ENCODE data around the gene HSF5.
"Not testable (repeated sequence)": the region's sequence is repeated elsewhere in the genome, so short reads cannot be mapped to it uniquely, and the experiment has no call there.

HSF5 gene

DNA sequence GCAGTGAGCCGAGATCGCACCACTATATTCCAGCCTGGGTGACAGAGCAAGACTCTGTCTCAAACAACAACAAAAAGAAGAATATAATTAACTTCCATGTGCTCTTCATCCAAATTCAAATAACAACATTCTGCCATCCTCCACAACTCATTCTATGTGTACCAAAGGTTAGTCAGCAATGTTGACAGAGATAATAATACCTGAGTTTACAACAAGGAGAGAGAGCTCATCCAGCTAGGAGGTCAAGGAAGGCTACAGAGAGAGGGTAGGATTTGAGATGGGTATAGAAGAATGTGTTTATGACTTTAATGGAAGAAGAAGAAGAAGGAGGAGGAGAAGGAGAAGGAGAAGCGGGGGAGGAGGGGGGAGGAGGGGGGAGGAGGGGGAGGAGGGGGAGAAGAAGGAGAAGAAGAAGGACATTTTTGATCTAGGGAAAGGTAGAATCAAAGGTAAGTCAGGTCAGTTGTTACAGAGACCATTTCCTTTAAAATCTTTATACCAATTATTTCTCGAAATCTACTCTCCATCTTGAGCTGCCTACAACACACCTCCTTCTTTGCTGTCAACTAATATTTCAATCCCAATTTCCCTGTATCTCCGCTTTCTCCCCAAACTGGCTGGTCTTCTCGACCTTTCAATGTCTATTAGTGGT lies 10.1 kb upstream of the HSF5 start:
- no peak for DNase-seq (ENCODE audit: low read depth)
- H3K4me3 ChIP-seq (ENCODE audit: low read length): no peak overlapping the region
- TF ChIP-seq, protein P1, sequence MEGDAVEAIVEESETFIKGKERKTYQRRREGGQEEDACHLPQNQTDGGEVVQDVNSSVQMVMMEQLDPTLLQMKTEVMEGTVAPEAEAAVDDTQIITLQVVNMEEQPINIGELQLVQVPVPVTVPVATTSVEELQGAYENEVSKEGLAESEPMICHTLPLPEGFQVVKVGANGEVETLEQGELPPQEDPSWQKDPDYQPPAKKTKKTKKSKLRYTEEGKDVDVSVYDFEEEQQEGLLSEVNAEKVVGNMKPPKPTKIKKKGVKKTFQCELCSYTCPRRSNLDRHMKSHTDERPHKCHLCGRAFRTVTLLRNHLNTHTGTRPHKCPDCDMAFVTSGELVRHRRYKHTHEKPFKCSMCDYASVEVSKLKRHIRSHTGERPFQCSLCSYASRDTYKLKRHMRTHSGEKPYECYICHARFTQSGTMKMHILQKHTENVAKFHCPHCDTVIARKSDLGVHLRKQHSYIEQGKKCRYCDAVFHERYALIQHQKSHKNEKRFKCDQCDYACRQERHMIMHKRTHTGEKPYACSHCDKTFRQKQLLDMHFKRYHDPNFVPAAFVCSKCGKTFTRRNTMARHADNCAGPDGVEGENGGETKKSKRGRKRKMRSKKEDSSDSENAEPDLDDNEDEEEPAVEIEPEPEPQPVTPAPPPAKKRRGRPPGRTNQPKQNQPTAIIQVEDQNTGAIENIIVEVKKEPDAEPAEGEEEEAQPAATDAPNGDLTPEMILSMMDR (conservative IDR thresholded peaks at IDR 0.05; ENCODE audit: low read depth, low read length): no peak

DNA sequence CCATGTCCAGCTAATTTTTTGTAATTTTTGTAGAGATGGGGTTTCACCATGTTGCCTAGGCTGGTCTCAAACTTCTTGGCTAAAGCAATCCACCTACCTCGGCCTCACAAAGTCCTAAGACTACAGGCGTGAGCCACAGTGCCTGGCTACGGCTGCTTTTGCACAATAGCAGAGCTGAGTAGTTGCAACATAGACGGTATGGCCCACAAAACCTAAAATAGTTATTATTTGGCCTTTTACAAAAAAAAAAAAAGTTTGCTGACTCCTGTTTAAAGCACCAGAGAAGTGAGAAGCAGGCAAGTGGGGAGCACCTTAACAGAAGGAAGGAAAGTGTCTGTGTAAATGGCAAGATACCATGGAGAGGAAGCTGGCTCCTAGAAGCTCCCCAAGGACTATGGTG lies 5.3 kb upstream of the HSF5 start:
- DNase-seq (ENCODE audit: low read depth): no peak
- TF ChIP-seq, protein P1 (conservative IDR thresholded peaks at IDR 0.05; ENCODE audit: low read depth, low read length): no peak
- no peak overlapping the region for H3K4me3 ChIP-seq (ENCODE audit: low read length)

DNA sequence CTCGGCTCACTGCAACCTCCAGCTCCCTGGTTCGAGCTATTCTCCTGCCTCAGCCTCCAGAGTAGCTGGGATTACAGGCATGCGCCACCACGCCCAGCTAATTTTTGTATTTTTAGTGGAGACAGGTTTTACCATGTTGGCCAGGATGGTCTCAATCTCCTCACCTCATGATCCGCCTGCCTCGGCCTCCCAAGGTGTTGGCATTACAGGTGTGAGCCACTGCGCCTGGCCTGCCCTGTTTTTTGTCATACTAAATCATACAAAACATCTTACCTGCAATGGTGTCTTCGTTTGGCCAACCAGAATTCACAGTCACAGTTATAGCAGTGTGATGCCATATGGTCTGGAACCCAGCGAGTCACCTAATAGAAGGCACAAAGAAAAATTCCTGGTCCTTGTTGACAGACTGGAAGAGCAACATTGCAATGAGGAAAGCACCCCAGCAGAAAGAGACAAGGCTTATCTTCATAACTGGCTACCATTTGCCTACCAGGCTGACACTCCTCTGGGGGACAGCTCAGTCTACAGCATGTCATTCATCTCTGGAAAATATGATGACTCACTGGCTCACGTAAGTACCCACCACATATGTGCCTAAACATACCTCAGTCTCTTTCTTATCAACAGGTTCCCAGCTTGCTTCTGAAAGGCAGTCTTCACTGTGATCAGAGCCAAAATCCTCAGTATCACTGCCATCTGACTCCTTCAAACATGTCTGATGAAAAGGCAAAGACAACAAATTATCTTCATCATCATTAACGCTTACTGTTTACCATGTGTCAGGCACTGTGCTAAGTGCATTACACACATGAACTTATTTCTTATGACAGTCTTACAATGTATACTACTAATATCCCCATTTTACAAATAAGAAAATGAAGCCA lies 4.3 kb upstream of the HSF5 start:
- no peak overlapping the region for H3K4me3 ChIP-seq (ENCODE audit: low read length)
- DNase-seq (ENCODE audit: low read depth): no peak
- TF ChIP-seq, protein P1 (conservative IDR thresholded peaks at IDR 0.05; ENCODE audit: low read depth, low read length): no peak

DNA sequence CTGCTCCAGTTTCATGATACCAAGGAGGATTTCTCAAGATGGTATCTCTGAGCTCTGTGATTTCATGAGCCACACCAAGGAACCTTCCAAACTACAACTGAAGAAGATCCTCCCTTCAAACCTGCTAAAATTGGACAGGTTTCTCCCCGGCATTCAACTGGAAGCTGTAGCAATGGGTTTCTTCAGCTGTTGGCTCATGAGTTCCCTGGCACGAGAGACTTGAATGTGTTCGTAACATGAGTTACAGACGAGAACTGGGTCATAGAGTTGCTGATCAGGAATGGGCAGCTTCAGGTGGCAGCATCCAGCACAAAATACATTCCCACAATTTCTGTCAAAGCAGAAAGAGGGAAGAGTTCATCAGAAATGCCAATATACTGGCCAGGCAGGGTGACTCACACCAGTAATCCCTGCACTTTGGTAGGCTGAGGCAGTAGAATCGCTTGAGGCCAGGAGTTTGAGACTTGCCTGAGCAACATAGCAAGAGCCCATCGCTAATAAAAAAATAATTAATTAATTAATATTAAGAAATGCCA lies 3.4 kb upstream of the HSF5 start:
- H3K4me3 ChIP-seq (ENCODE audit: low read length): no peak overlapping the region
- no peak for DNase-seq (ENCODE audit: low read depth)
- TF ChIP-seq, protein P1 (conservative IDR thresholded peaks at IDR 0.05; ENCODE audit: low read depth, low read length): no peak

DNA sequence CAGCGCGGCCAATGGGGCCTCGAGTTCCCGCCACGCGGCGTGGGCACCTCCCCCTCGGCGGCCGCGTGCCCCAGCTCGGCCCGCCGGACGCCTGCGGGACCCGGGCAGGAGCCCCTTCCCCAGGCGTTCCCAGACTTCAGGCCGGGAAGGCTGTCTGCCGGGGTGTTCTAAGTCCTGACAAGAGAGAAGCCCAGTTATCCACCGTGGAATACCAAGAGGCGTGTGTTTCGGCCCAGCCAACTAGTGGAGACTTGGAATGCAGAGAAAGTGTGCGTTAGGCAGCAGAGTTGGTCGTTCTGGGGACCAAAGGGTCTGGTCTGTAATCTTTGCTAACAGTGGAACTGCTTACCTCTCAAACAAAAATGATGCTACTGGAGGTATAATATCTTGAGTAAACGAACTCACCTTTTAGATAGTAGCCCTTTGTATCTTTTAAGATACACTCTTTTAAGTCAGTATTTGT lies 251 bp upstream of the HSF5 start:
- no peak for DNase-seq (ENCODE audit: low read depth)
- no peak overlapping the region for H3K4me3 ChIP-seq (ENCODE audit: low read length)
- TF ChIP-seq, protein P1 (conservative IDR thresholded peaks at IDR 0.05; ENCODE audit: low read depth, low read length): no peak

DNA sequence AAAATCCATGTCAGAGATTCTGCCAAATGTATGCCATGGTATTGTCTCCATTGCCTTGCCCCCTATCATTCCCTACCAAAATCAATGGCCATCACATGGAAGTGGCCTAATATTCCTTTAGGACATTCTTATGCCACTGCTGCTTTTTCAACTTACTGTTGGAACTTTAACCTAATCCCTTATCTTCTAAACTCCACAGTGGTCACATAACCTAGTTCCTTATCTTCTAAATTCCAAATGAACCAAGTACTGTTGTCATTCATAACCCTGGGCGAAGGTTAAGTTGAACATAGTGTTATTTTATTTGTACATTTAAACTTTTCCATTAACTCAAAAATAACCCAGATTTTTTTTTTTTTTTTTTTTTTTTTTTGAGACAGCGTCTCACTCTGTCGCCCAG lies 3.6 kb downstream of the HSF5 start:
- H3K4me3 ChIP-seq (ENCODE audit: low read length): no peak overlapping the region
- DNase-seq (ENCODE audit: low read depth): no peak
- TF ChIP-seq, protein P1 (conservative IDR thresholded peaks at IDR 0.05; ENCODE audit: low read depth, low read length): no peak

DNA sequence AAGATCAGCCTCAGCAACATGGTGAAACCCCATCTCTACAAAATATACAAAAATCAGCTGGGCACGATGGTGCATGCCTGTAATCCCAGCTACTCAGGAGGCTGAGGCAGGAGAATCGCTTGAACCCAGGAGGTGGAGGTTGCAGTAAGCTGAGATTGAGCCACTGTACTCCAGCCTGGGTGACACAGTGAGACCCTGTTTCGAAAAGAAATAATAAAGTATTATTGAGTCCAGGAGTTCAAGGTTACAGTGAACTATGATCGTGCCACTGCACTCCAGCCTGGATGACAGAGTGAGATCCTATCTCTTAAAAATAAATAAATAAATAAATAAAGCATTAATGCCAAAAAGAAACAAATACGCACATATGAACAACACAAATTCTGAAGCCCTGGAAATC lies 6.4 kb downstream of the HSF5 start:
- H3K4me3 ChIP-seq (ENCODE audit: low read length): not testable (repeated sequence)

More for the DNA sequence above, 6.4 kb downstream of the HSF5 start:
- DNase-seq (ENCODE audit: low read depth): not testable (repeated sequence)
